Measurements from ENCODE around the gene DPEP2NB.
"Not testable (repeated sequence)": the region's sequence is repeated elsewhere in the genome, so short reads cannot be mapped to it uniquely, and the experiment has no call there.

The DPEP2NB gene

GRCh38 chr16:67987460-67988160, 28.1 kb downstream of the DPEP2NB start:
- in situ Hi-C loops (cut with MboI; ENCODE audit: low sequenced_read_pairs) = no loop called here

- in situ Hi-C loops (cut with MboI; ENCODE audit: low sequenced_read_pairs) = no loop called here
Observed at GRCh38 chr16:67986949-67987348, 28.8 kb downstream of the DPEP2NB start.

- in situ Hi-C loops (cut with MboI; ENCODE audit: low sequenced_read_pairs) = no loop called here
Observed at GRCh38 chr16:67982011-67982696, 33.6 kb downstream of the DPEP2NB start.

GRCh38 chr16:67979955-67980678, 35.6 kb downstream of the DPEP2NB start, which contains the start of gene DPEP3:
Gene DPEP3, minus strand, starts transcription at chr16:67980499. Its CDS starts 119 bp downstream, at chr16:67980380.
- in situ Hi-C loops (cut with MboI; ENCODE audit: low sequenced_read_pairs) = no loop called here

GRCh38 chr16:67977469-67978227, 38.1 kb downstream of the DPEP2NB start:
- in situ Hi-C loops (cut with MboI; ENCODE audit: low sequenced_read_pairs) = no loop called here

- in situ Hi-C loops (cut with MboI; ENCODE audit: low sequenced_read_pairs) = no loop called here
Observed at GRCh38 chr16:67977005-67977404, 38.7 kb downstream of the DPEP2NB start.

- in situ Hi-C loops (cut with MboI; ENCODE audit: low sequenced_read_pairs) = no loop called here
Observed at GRCh38 chr16:67976205-67976604, 39.5 kb downstream of the DPEP2NB start.

GRCh38 chr16:67975321-67976105, 40.2 kb downstream of the DPEP2NB start:
- in situ Hi-C loops (cut with MboI; ENCODE audit: low sequenced_read_pairs) = no loop called here

GRCh38 chr16:67972285-67972684, 43.4 kb downstream of the DPEP2NB start:
- in situ Hi-C loops (cut with MboI; ENCODE audit: low sequenced_read_pairs) = not testable (repeated sequence)

GRCh38 chr16:67971111-67971510, 44.6 kb downstream of the DPEP2NB start:
- in situ Hi-C loops (cut with MboI; ENCODE audit: low sequenced_read_pairs) = no loop called here

- in situ Hi-C loops (cut with MboI; ENCODE audit: low sequenced_read_pairs) = no loop called here
Observed at GRCh38 chr16:67969254-67970039, 46.3 kb downstream of the DPEP2NB start.

- in situ Hi-C loops (cut with MboI; ENCODE audit: low sequenced_read_pairs) = no loop called here
Observed at GRCh38 chr16:67968400-67969253, 47.1 kb downstream of the DPEP2NB start, which contains the start of gene SLC12A4. Gene SLC12A4, minus strand, starts transcription at chr16:67968637. Its CDS starts 84 bp downstream, at chr16:67968553.

GRCh38 chr16:67967958-67968399, 47.7 kb downstream of the DPEP2NB start:
- in situ Hi-C loops (cut with MboI; ENCODE audit: low sequenced_read_pairs) = no loop called here

- in situ Hi-C loops (cut with MboI; ENCODE audit: low sequenced_read_pairs) = no loop called here
Observed at GRCh38 chr16:67967183-67967957, 48.3 kb downstream of the DPEP2NB start.

- in situ Hi-C loops (cut with MboI; ENCODE audit: low sequenced_read_pairs) = no loop called here
Observed at GRCh38 chr16:67966549-67967182, 49.0 kb downstream of the DPEP2NB start.

- in situ Hi-C loops (cut with MboI; ENCODE audit: low sequenced_read_pairs) = no loop called here
Observed at GRCh38 chr16:67965668-67966548, 49.8 kb downstream of the DPEP2NB start.
